ENCODE results near the gene STK32C.

STK32C gene

GRCh38 chr10:132353456-132354355 lies 46.0 kb upstream of the STK32C start:
- ATAC-seq: no peak

GRCh38 chr10:132352462-132353308 lies 44.9 kb upstream of the STK32C start:
- peak; percentile 90 for ATAC-seq

More at GRCh38 chr10:132353456-132354355, 46.0 kb upstream of the STK32C start:
- TF ChIP-seq ARNTL (CRISPR knock-in tag; IDR thresholded peaks at IDR 0.05; ENCODE audit: borderline replicate concordance, low read depth) (no peak), GLIS3 (CRISPR knock-in tag; IDR thresholded peaks at IDR 0.05) (no peak), ZFP3 (CRISPR knock-in tag; IDR thresholded peaks at IDR 0.05) (no peak), ISL1 (CRISPR knock-in tag; IDR thresholded peaks at IDR 0.05) (no peak), ZC3H10 (CRISPR knock-in tag; IDR thresholded peaks at IDR 0.05) (no peak), PPARA (CRISPR knock-in tag; IDR thresholded peaks at IDR 0.05; ENCODE audit: borderline replicate concordance) (no peak), POU6F1 (CRISPR knock-in tag; IDR thresholded peaks at IDR 0.05; ENCODE audit: borderline replicate concordance, low read depth) (no peak), CSDC2 (CRISPR knock-in tag; IDR thresholded peaks at IDR 0.05) (no peak), SNAI2 (CRISPR knock-in tag; IDR thresholded peaks at IDR 0.05) (no peak), ZFP30 (CRISPR knock-in tag; IDR thresholded peaks at IDR 0.05) (no peak), OSR1 (CRISPR knock-in tag; IDR thresholded peaks at IDR 0.05) (no peak), TCF4 (CRISPR knock-in tag; IDR thresholded peaks at IDR 0.05; ENCODE audit: borderline replicate concordance) (no peak), ZNF565 (CRISPR knock-in tag; conservative IDR thresholded peaks at IDR 0.05; ENCODE audit: low read depth) (no peak), TSHZ2 (CRISPR knock-in tag; IDR thresholded peaks at IDR 0.05) (no peak)
- TF ChIP-seq, protein P1, sequence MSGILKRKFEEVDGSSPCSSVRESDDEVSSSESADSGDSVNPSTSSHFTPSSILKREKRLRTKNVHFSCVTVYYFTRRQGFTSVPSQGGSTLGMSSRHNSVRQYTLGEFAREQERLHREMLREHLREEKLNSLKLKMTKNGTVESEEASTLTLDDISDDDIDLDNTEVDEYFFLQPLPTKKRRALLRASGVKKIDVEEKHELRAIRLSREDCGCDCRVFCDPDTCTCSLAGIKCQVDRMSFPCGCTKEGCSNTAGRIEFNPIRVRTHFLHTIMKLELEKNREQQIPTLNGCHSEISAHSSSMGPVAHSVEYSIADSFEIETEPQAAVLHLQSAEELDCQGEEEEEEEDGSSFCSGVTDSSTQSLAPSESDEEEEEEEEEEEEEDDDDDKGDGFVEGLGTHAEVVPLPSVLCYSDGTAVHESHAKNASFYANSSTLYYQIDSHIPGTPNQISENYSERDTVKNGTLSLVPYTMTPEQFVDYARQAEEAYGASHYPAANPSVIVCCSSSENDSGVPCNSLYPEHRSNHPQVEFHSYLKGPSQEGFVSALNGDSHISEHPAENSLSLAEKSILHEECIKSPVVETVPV (CRISPR knock-in tag; IDR thresholded peaks at IDR 0.05): no peak

DNA sequence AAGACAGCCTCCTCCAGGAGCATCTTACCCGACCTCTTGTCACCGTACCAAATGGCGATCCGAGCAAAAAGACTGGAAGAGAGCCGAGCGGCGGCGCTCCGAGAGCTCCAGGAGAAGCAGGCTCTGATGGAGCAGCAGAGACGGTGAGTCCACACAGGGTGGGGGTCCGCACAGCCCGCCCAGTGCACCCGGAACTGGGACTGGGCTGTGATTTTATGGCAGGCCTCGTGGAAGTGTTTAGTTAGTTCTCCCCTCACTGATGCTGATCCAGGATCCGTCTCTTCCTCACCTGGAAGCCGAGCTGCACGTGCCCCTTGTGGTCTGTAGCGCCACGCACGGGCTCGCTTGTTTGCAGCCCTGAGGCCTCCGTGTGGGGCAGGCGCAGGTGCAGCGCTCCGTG lies 43.9 kb upstream of the STK32C start:
- ATAC-seq: no peak
- TF ChIP-seq TSHZ2 (CRISPR knock-in tag; IDR thresholded peaks at IDR 0.05) (no peak), TCF4 (CRISPR knock-in tag; IDR thresholded peaks at IDR 0.05; ENCODE audit: borderline replicate concordance) (no peak), OSR1 (CRISPR knock-in tag; IDR thresholded peaks at IDR 0.05) (no peak), CSDC2 (CRISPR knock-in tag; IDR thresholded peaks at IDR 0.05) (no peak), POU6F1 (CRISPR knock-in tag; IDR thresholded peaks at IDR 0.05; ENCODE audit: borderline replicate concordance, low read depth) (no peak), ZNF8 (CRISPR knock-in tag; IDR thresholded peaks at IDR 0.05) (no peak), CREB5 (CRISPR knock-in tag; IDR thresholded peaks at IDR 0.05; ENCODE audit: low read depth) (no peak), ISL1 (CRISPR knock-in tag; IDR thresholded peaks at IDR 0.05) (no peak)
- TF ChIP-seq, protein P1 (CRISPR knock-in tag; IDR thresholded peaks at IDR 0.05): no peak

Data from SK-N-SH treated with all-trans-retinoic acid at 6 μM for 48 hours (cell line).